ENCODE data around the gene DNM3.

GRCh38 chr1:172230526-172230925 is 389.2 kb downstream of the DNM3 start:
- TF ChIP-seq EZH2 (IDR thresholded peaks at IDR 0.05; ENCODE audit: borderline replicate concordance, low read length), result no peak
- no peak for TF ChIP-seq CTCF (IDR thresholded peaks at IDR 0.05; ENCODE audit: low read length)

All from OCI-LY1 (cell line).